Loucy (cell line): Measurements from ENCODE around the gene ARHGAP15.

Experiments
- H2AFZ ChIP-seq: fragments of 200-600 bp; sonication (generic); 2 replicates; pipeline ENCODE4 v1.6.0; 2016; ENCODE audit warnings: antibody characterized with exemption, mild to moderate bottlenecking, low read length, moderate library complexity
- H3F3A ChIP-seq: fragments of 200-600 bp; 2 replicates; pipeline ENCODE4 v1.6.0; 2016; ENCODE audit warnings: antibody characterized with exemption, low read depth, mild to moderate bottlenecking
- H3K27me3 ChIP-seq: fragments of 200-600 bp; sonication (generic); 2 replicates; pipeline ENCODE4 v1.6.1; 2014; ENCODE audit warnings: low read length, mild to moderate bottlenecking; ENCODE audit not compliant: insufficient read depth, poor library complexity, severe bottlenecking
- H3K36me3 ChIP-seq: fragments of 200-600 bp; sonication (generic); 2 replicates; pipeline ENCODE4 v1.6.1; 2016; ENCODE audit warnings: low read length; ENCODE audit not compliant: insufficient read depth
- H3K4me1 ChIP-seq: fragments of 200-600 bp; sonication (generic); 2 replicates; pipeline ENCODE4 v1.5.1; 2014; ENCODE audit warnings: low read length, mild to moderate bottlenecking; ENCODE audit not compliant: insufficient read depth, poor library complexity, severe bottlenecking
- H3K4me2 ChIP-seq: fragments of 200-600 bp; sonication (generic); 2 replicates; pipeline ENCODE4 v1.6.0; 2014; ENCODE audit warnings: antibody characterized with exemption, low read length, low read depth, mild to moderate bottlenecking; ENCODE audit not compliant: poor library complexity, severe bottlenecking
- H3K4me3 ChIP-seq: fragments of 200-600 bp; sonication (generic); 2 replicates; pipeline ENCODE4 v1.5.1; 2014; ENCODE audit warnings: low read length, mild to moderate bottlenecking, mixed read lengths; ENCODE audit not compliant: poor library complexity, severe bottlenecking
- H3K79me2 ChIP-seq: fragments of 200-600 bp; sonication (generic); 2 replicates; pipeline ENCODE4 v1.6.1; 2014; ENCODE audit warnings: low read length; ENCODE audit not compliant: insufficient read depth
- H3K9ac ChIP-seq: fragments of 200-600 bp; sonication (generic); 2 replicates; pipeline ENCODE4 v1.6.0; 2014; ENCODE audit warnings: mild to moderate bottlenecking, low read depth, low read length, moderate library complexity; ENCODE audit not compliant: poor library complexity, severe bottlenecking
- H3K9me2 ChIP-seq: fragments of 200-600 bp; sonication (generic); replicated peaks from 2 replicates; pipeline ENCODE4 v1.6.1; 2016; ENCODE audit warnings: low read depth, low read length, mixed read lengths
- H3K9me3 ChIP-seq: fragments of 200-600 bp; sonication (generic); 2 replicates; pipeline ENCODE4 v1.6.1; 2014; ENCODE audit warnings: mild to moderate bottlenecking, antibody characterized with exemption, low read length, low read depth; ENCODE audit not compliant: insufficient read depth
- H4K20me1 ChIP-seq: fragments of 200-600 bp; sonication (generic); 2 replicates; pipeline ENCODE4 v1.6.0; 2014; ENCODE audit warnings: antibody characterized with exemption, low read length, mild to moderate bottlenecking; ENCODE audit not compliant: insufficient read depth, poor library complexity, severe bottlenecking
- EZH2phosphoT487 ChIP-seq: fragments of 200-600 bp; IDR thresholded peaks from 2 replicates; pipeline ENCODE4 v1.6.1; 2018; ENCODE audit warnings: antibody characterized with exemption, mild to moderate bottlenecking, moderate library complexity, borderline replicate concordance
- TF ChIP-seq, protein P1 (sequence below): fragments of 200-600 bp; sonication (generic); conservative IDR thresholded peaks from 2 replicates; pipeline ENCODE4 v1.5.1; 2014; ENCODE audit warnings: mild to moderate bottlenecking, antibody characterized with exemption, low read length

ARHGAP15 gene

GRCh38 chr2:143504397-143504796, 375.2 kb downstream of the ARHGAP15 start:
- TF ChIP-seq, protein P1, sequence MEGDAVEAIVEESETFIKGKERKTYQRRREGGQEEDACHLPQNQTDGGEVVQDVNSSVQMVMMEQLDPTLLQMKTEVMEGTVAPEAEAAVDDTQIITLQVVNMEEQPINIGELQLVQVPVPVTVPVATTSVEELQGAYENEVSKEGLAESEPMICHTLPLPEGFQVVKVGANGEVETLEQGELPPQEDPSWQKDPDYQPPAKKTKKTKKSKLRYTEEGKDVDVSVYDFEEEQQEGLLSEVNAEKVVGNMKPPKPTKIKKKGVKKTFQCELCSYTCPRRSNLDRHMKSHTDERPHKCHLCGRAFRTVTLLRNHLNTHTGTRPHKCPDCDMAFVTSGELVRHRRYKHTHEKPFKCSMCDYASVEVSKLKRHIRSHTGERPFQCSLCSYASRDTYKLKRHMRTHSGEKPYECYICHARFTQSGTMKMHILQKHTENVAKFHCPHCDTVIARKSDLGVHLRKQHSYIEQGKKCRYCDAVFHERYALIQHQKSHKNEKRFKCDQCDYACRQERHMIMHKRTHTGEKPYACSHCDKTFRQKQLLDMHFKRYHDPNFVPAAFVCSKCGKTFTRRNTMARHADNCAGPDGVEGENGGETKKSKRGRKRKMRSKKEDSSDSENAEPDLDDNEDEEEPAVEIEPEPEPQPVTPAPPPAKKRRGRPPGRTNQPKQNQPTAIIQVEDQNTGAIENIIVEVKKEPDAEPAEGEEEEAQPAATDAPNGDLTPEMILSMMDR = no peak
- no peak for TF ChIP-seq EZH2phosphoT487
- Histone ChIP-seq H3K4me2 (no peak overlapping the region), H3K9me2 (no peaks in the 10 kb centered on the region), H3K4me1 (no peaks in the 10 kb centered on the region), H3K9ac (no peak overlapping the region), H4K20me1 (peaks cover 3% of the 10 kb centered on the region), H2AFZ (no peak overlapping the region), H3F3A (no peaks in the 10 kb centered on the region), H3K79me2 (no peaks in the 10 kb centered on the region), H3K27me3 (no peaks in the 10 kb centered on the region), H3K9me3 (no peaks in the 10 kb centered on the region), H3K36me3 (peaks cover 35% of the 10 kb centered on the region; the same call in 1 of the 2 replicates), H3K4me3 (no peak overlapping the region)

DNA sequence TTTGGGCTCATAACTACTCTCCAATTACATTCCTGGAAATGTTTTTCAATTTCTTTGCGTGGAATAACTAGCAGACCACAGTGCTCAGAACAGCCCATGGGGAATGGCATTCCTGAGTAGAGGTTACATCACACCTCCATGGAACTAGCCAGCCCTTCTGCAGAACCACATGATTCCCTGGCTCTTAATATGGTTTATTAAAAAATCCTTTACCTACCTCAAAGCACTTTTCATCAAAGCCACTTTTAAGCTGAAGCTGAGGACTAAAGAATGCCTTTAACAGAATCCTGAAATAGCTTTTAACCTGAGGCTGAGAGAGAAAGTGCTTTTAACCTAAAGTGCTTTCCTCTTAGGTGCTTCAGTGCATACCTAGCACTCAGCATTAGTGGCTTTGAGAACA, 376.3 kb downstream of the ARHGAP15 start:
- H3K4me2 ChIP-seq = no peak overlapping the region
- H2AFZ ChIP-seq = no peak overlapping the region
- TF ChIP-seq EZH2phosphoT487 = no peak
- TF ChIP-seq, protein P1 = no peak
- no peak overlapping the region for H3K4me3 ChIP-seq
- no peaks in the 10 kb centered on the region for H3K79me2 ChIP-seq
- peaks cover 3% of the 10 kb centered on the region for H4K20me1 ChIP-seq
- no peaks in the 10 kb centered on the region for H3K27me3 ChIP-seq
- no peaks in the 10 kb centered on the region for H3F3A ChIP-seq
- H3K9ac ChIP-seq = no peak overlapping the region
- no peaks in the 10 kb centered on the region for H3K4me1 ChIP-seq
- peaks cover 33% of the 10 kb centered on the region; the same call in 1 of the 2 replicates for H3K36me3 ChIP-seq
- no peaks in the 10 kb centered on the region for H3K9me2 ChIP-seq
- no peaks in the 10 kb centered on the region for H3K9me3 ChIP-seq

DNA sequence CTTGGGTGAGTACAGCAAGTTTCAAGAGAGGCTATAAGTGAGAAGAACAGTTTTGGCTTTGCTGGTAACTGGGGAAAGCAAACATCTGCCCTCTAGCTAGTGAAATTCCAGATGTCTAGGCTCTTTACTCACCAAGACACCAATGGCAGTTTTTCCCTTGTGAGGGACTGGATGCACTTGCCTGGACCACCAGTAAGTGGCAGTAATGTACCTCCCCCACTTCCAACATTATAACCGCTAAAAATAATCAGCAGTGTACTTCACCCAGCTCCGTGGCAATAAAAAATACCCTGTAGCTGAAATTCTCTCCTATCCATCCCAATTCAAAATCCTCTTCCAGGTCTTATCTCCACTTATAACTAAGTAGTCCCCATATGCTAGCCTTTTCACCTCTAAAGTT, 383.9 kb downstream of the ARHGAP15 start:
- no peaks in the 10 kb centered on the region for H3K9me3 ChIP-seq
- H3K9ac ChIP-seq = no peak overlapping the region
- H3K4me3 ChIP-seq = no peak overlapping the region
- H3K4me1 ChIP-seq = no peaks in the 10 kb centered on the region
- H2AFZ ChIP-seq = no peak overlapping the region
- H3F3A ChIP-seq = no peaks in the 10 kb centered on the region
- H3K27me3 ChIP-seq = no peaks in the 10 kb centered on the region
- no peak for TF ChIP-seq EZH2phosphoT487
- TF ChIP-seq, protein P1 = peak; percentile 79
- H3K9me2 ChIP-seq = no peaks in the 10 kb centered on the region
- peaks cover 6% of the 10 kb centered on the region for H4K20me1 ChIP-seq
- H3K4me2 ChIP-seq = no peak overlapping the region
- H3K79me2 ChIP-seq = no peaks in the 10 kb centered on the region
- H3K36me3 ChIP-seq = peaks cover 26% of the 10 kb centered on the region; the same call in 1 of the 2 replicates
